Measurements from ENCODE around the gene INAFM2.

Gene INAFM2

GRCh38 chr15:40337597-40337996 lies 14.1 kb downstream of the INAFM2 start:
- no peak for TF ChIP-seq CTCF (IDR thresholded peaks at IDR 0.05)
- H3K4me1 Mint-ChIP-seq: peaks cover 50% of the 10 kb centered on the region
- no peaks in the 10 kb centered on the region for H3K9me3 Mint-ChIP-seq
- peaks cover 15% of the 10 kb centered on the region for H3K27me3 Mint-ChIP-seq (ENCODE audit: low read depth, poor library complexity)
- no peak for DNase-seq
- H3K36me3 Mint-ChIP-seq (ENCODE audit: low read depth): no peaks in the 10 kb centered on the region
- H3K27ac Mint-ChIP-seq: no peak overlapping the region
- H3K4me3 Mint-ChIP-seq: no peak overlapping the region

- H3K36me3 Mint-ChIP-seq (ENCODE audit: low read depth): no peaks in the 10 kb centered on the region
- H3K27me3 Mint-ChIP-seq (ENCODE audit: low read depth, poor library complexity): peaks cover 15% of the 10 kb centered on the region
- peaks cover 53% of the 10 kb centered on the region for H3K4me1 Mint-ChIP-seq
- H3K4me3 Mint-ChIP-seq: no peak overlapping the region
- DNase-seq: peak; percentile 89
- no peak overlapping the region for H3K27ac Mint-ChIP-seq
- H3K9me3 Mint-ChIP-seq: no peaks in the 10 kb centered on the region
- peak; percentile 94 for TF ChIP-seq CTCF (IDR thresholded peaks at IDR 0.05)
Observed at GRCh38 chr15:40338041-40338657, 14.7 kb downstream of the INAFM2 start.

GRCh38 chr15:40338921-40339620 lies 15.6 kb downstream of the INAFM2 start:
- Mint-ChIP-seq H3K27me3 (ENCODE audit: low read depth, poor library complexity) (peaks cover 15% of the 10 kb centered on the region), H3K4me3 (no peak overlapping the region), H3K4me1 (peaks cover 53% of the 10 kb centered on the region), H3K36me3 (ENCODE audit: low read depth) (no peaks in the 10 kb centered on the region), H3K27ac (no peak overlapping the region), H3K9me3 (no peaks in the 10 kb centered on the region)
- TF ChIP-seq CTCF (IDR thresholded peaks at IDR 0.05): no peak
- DNase-seq: no peak

GRCh38 chr15:40339621-40339945 lies 16.1 kb downstream of the INAFM2 start:
- Mint-ChIP-seq H3K4me1 (peaks cover 49% of the 10 kb centered on the region), H3K36me3 (ENCODE audit: low read depth) (no peaks in the 10 kb centered on the region), H3K27ac (peak overlapping the region; percentile 88), H3K4me3 (no peak overlapping the region), H3K27me3 (ENCODE audit: low read depth, poor library complexity) (peaks cover 15% of the 10 kb centered on the region), H3K9me3 (no peaks in the 10 kb centered on the region)
- TF ChIP-seq CTCF (IDR thresholded peaks at IDR 0.05): no peak
- DNase-seq: no peak

GRCh38 chr15:40340038-40340739 lies 16.7 kb downstream of the INAFM2 start:
- Mint-ChIP-seq H3K27ac (peak overlapping the region; percentile 88), H3K36me3 (ENCODE audit: low read depth) (no peaks in the 10 kb centered on the region), H3K9me3 (no peaks in the 10 kb centered on the region), H3K4me3 (no peak overlapping the region), H3K4me1 (peaks cover 49% of the 10 kb centered on the region), H3K27me3 (ENCODE audit: low read depth, poor library complexity) (peaks cover 15% of the 10 kb centered on the region)
- peak; percentile 61 for DNase-seq
- TF ChIP-seq CTCF (IDR thresholded peaks at IDR 0.05): no peak
